Suprapubic skin (tissue), 4 donors: ENCODE measurements around the gene KNCN.

Source experiments
- CTCF ChIP-seq, 2 donors: fragments of 200-600 bp in 1 of 2; fragments of 450-650 bp in 1 of 2; sonication (generic) in 1 of 2; IDR thresholded peaks; one replicate each; pipeline ENCODE4 v1.5.1; 2016 to 2019; ENCODE audit warnings: antibody characterized with exemption in 2 of 2, mild to moderate bottlenecking in 1 of 2, moderate library complexity in 1 of 2
- POLR2A ChIP-seq, 2 donors: fragments of 450-650 bp; IDR thresholded peaks; one replicate each; pipeline ENCODE4 v1.6.1; 2017; ENCODE audit warnings: antibody characterized with exemption in 2 of 2, mild to moderate bottlenecking in 2 of 2, moderate library complexity in 2 of 2
- POLR2AphosphoS5 ChIP-seq, 3 donors: sonication (generic); formaldehyde crosslinking; IDR thresholded peaks; one replicate each; pipeline ENCODE4 v1.6.1; 2017; ENCODE audit warnings: antibody characterized with exemption in 3 of 3

DNA sequence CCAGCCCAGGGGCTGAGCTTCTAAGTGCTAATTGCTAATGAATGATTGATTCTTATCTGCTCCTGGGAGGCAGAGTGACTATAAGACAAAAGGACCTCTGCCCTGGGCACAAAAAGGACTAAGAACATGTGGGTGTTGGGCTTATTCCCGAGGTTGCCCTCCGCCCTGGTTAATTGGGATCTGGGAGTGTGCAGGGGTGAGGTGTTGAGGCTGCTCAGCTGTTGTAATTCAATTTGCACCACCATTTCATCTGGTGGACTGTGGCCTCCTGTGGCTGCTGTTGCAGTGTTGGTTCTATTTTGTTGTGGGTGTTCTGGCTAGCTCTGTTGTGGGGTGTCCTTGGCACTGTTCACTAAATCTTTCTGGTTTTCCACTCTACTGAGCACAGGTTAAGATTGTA is 13.3 kb downstream of the KNCN start:
- TF ChIP-seq CTCF (IDR thresholded peaks at IDR 0.05) (no peak), POLR2A (IDR thresholded peaks at IDR 0.05) (no peak), POLR2AphosphoS5 (IDR thresholded peaks at IDR 0.05) (no peak)
